Measurements from ENCODE around the gene HSF2BP. TPM values are rescaled to one million over a fixed set of nuclear protein-coding genes. Genes with fewer than 3 reads are reported as not detected.

Gene HSF2BP
- total and polyA plus RNA-seq, 2 of the 8 experiments (the other 6 are each of a cell fraction or from before 2014, with no cell fraction given): 0.51 to 0.93 TPM

DNA sequence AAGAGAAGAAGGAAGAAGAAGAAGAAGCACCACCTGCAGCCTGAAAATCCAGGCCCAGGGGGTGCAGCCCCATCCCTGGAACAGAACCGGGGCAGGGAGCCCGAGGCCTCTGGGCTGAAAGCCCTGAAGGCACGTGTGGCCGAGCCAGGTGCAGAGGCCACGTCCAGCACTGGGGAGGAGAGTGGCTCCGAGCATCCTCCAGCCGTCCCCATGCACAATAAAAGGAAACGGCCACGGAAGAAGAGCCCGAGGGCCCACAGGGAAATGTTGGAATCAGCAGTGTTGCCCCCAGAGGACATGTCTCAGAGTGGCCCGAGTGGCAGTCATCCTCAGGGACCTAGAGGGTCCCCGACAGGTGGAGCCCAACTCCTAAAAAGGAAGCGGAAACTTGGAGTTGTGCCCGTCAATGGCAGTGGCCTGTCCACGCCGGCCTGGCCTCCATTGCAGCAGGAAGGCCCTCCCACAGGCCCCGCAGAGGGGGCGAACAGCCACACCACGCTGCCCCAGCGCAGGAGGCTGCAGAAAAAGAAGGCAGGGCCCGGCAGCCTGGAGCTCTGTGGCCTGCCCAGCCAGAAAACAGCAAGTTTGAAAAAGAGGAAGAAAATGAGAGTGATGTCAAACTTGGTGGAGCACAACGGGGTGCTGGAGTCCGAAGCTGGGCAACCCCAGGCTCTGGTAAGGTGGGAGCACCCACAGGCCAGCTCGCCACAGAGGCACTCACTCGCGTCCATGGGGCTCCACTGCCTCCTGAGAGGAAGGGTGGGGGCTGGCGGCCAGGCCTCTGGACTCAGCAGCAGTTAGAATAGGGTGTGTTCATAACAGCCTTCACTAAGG is 28.5 kb upstream of the HSF2BP start:
- no peaks in the 10 kb centered on the region for H3K79me2 ChIP-seq (ENCODE audit: control insufficient read depth in 1 of 2, insufficient read depth in 2 of 2, low read length in 2 of 2)
- H3K14ac ChIP-seq (ENCODE audit: insufficient read length): no peak overlapping the region
- no peak overlapping the region for H2BK15ac ChIP-seq (ENCODE audit: low read length)
- H3K23ac ChIP-seq (ENCODE audit: insufficient read length): no peak overlapping the region
- H2BK120ac ChIP-seq (replicated peaks; ENCODE audit: low read depth, low read length): no peak overlapping the region
- no peak overlapping the region for H2BK5ac ChIP-seq (ENCODE audit: low read depth, low read length)
- no peaks in the 10 kb centered on the region for H3K27me3 ChIP-seq (replicated peaks in 1 of 4; ENCODE audit: control insufficient read depth in 3 of 4, extremely low read depth in 1 of 4, insufficient read depth in 3 of 4, low read length in 3 of 4)
- H3K4me2 ChIP-seq (ENCODE audit: insufficient read depth in 1 of 2, low read depth in 2 of 2, low read length in 2 of 2): no peak overlapping the region
- 0 out of 2 replicates have a peak, but pooled peaks cover 2% of the 10 kb centered on the region for H3K79me1 ChIP-seq (ENCODE audit: low read depth, low read length)
- H4K20me1 ChIP-seq (replicated peaks in 1 of 2; ENCODE audit: control insufficient read depth in 1 of 2, insufficient read depth in 2 of 2, low read length in 2 of 2): peaks cover under 1 to 10% of the 10 kb centered on the region in 2 experiments
- H3K4me3 ChIP-seq (ENCODE audit: extremely low read depth in 1 of 4, insufficient read depth in 2 of 4, low read depth in 3 of 4, low read length in 4 of 4): no peak overlapping the region
- H2AFZ ChIP-seq (ENCODE audit: low read length): no peak overlapping the region
- ChIA-PET POLR2A (ENCODE audit: partially characterized antibody) (interaction anchor here (1.2 to 2.5 kb wide), 3 partner anchors 10 to 13 kb away, joined by 3 to 10 read pairs (median 4); no protein-coding TSS in a partner anchor), CTCF (ENCODE audit: partially characterized antibody) (no interaction called here)
- FAIRE-seq (no peak), DNase-seq (ENCODE audit: low read depth in 1 of 2, low spot score in 2 of 2) (no peak)
- no peak overlapping the region for H3K27ac ChIP-seq (ENCODE audit: low read depth, low read length)
- no peak overlapping the region for H4K5ac ChIP-seq (ENCODE audit: insufficient read length, low read depth, low read length)
- H3K18ac ChIP-seq (ENCODE audit: extremely low read depth, low read length): no peak overlapping the region
- 88% methylated on average over 27 of the region's 27 CpGs; no CpG with 5 or more reads in 1 of the 2 experiments for WGBS, 2 experiments (ENCODE audit: extremely low coverage in 1 of 2, insufficient coverage in 1 of 2, insufficient read length in 1 of 2, insufficient replicate concordance in 2 of 2, low coverage in 1 of 2, low lambda C conversion rate in 2 of 2, missing lambda C conversion rate in 1 of 2)
- no peak overlapping the region for H3K56ac ChIP-seq (replicated peaks; ENCODE audit: insufficient read length, low read depth, low read length)
- H4K91ac ChIP-seq (replicated peaks; ENCODE audit: insufficient read length, low read length): no peak overlapping the region
- no peaks in the 10 kb centered on the region for H3K23me2 ChIP-seq (ENCODE audit: low read depth, low read length)
- H3K4ac ChIP-seq (replicated peaks; ENCODE audit: insufficient read length, low read depth, low read length): no peak overlapping the region
- no peak overlapping the region for H2BK12ac ChIP-seq (ENCODE audit: low read depth, low read length)
- H3K36me3 ChIP-seq (ENCODE audit: control insufficient read depth in 2 of 4, insufficient read depth in 4 of 4, low read length in 3 of 4): peaks cover 50 to 91% (median 81%) of the 10 kb centered on the region in 4 experiments
- no peak for TF ChIP-seq CBX5 (IDR thresholded peaks at IDR 0.05; ENCODE audit: low read depth, low read length)
- no peak for TF ChIP-seq FOSL1 (IDR thresholded peaks at IDR 0.05; ENCODE audit: insufficient read depth, low read depth, low read length)
- TF ChIP-seq RXRA (IDR thresholded peaks at IDR 0.05; ENCODE audit: insufficient read depth, low read depth, low read length): no peak
- TF ChIP-seq BACH1 (IDR thresholded peaks at IDR 0.05; ENCODE audit: low read length): no peak
- TF ChIP-seq, protein P1, sequence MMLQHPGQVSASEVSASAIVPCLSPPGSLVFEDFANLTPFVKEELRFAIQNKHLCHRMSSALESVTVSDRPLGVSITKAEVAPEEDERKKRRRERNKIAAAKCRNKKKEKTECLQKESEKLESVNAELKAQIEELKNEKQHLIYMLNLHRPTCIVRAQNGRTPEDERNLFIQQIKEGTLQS (IDR thresholded peaks at IDR 0.05; ENCODE audit: insufficient read depth, low read depth, low read length): no peak
- no peak for TF ChIP-seq POLR2A (IDR thresholded peaks at IDR 0.05; ENCODE audit: control extremely low read depth in 1 of 2, low read depth in 2 of 2, low read length in 2 of 2)
- no peak for TF ChIP-seq SP2 (IDR thresholded peaks at IDR 0.05; ENCODE audit: low read length)
- no peak for TF ChIP-seq GTF2F1 (IDR thresholded peaks at IDR 0.05; ENCODE audit: borderline replicate concordance, low read depth, low read length)
- no peak for TF ChIP-seq BRCA1 (IDR thresholded peaks at IDR 0.05; ENCODE audit: low read depth, low read length)
- no peak for TF ChIP-seq SIX5 (IDR thresholded peaks at IDR 0.05; ENCODE audit: low read depth, low read length)
- no peak overlapping the region for H2BK20ac ChIP-seq (ENCODE audit: low read length)
- no peaks in the 10 kb centered on the region for H3K9me3 ChIP-seq (ENCODE audit: insufficient read depth in 2 of 2, low read depth in 1 of 2, low read length in 1 of 2)
- no peaks in the 10 kb centered on the region for H3K4me1 ChIP-seq (replicated peaks in 1 of 4; ENCODE audit: control insufficient read depth in 3 of 4, insufficient read depth in 4 of 4, low read length in 3 of 4)
- H2AK5ac ChIP-seq (ENCODE audit: low read depth, low read length): no peak overlapping the region
- no peak overlapping the region for H3K9ac ChIP-seq (replicated peaks in 1 of 4; ENCODE audit: extremely low read depth in 1 of 4, low read depth in 3 of 4, low read length in 3 of 4)
- H4K8ac ChIP-seq (ENCODE audit: extremely low read depth, insufficient read depth, low read length): peak overlapping the region; percentile 23; the same call in 1 of the 2 replicates
